Measurements from ENCODE around the gene OPRM1. TPM values are rescaled to one million over a fixed set of nuclear protein-coding genes. Genes with fewer than 3 reads are reported as not detected.

OPRM1 gene
- polyA plus RNA-seq, 1 experiment = not detected

GRCh38 chr6:154122195-154122925 lies 83.3 kb downstream of the OPRM1 start:
- Histone ChIP-seq H3K27me3 (ENCODE audit: control insufficient read depth, insufficient read depth, low read length) (no peaks in the 10 kb centered on the region), H3K27ac (ENCODE audit: low read depth, low read length) (no peak overlapping the region), H3K9me3 (ENCODE audit: control insufficient read depth, insufficient read depth, low read length) (no peaks in the 10 kb centered on the region), H3K4me3 (ENCODE audit: low read depth, low read length) (no peak overlapping the region)
- ChIA-PET CTCF (interaction anchor here (0.5 kb wide), 1 partner anchor 543 kb away, joined by 3 read pairs; no protein-coding TSS in a partner anchor), POLR2A (no interaction called here)
- no peak for DNase-seq (ENCODE audit: low read depth, low spot score)
- no peak for TF ChIP-seq CTCF (IDR thresholded peaks at IDR 0.05; ENCODE audit: low read depth, low read length)

GRCh38 chr6:154123155-154123956 lies 84.3 kb downstream of the OPRM1 start:
- ChIA-PET POLR2A (no interaction called here), CTCF (interaction anchor here (0.5 kb wide), 1 partner anchor 542 kb away, joined by 3 read pairs; no protein-coding TSS in a partner anchor)
- no peak for TF ChIP-seq CTCF (IDR thresholded peaks at IDR 0.05; ENCODE audit: low read depth, low read length)

GRCh38 chr6:154125421-154125820 lies 86.4 kb downstream of the OPRM1 start:
- ChIA-PET POLR2A (no interaction called here), CTCF (no interaction called here)
- H3K27ac ChIP-seq (ENCODE audit: low read depth, low read length) = no peak overlapping the region
- no peak for DNase-seq (ENCODE audit: low read depth, low spot score)
- no peaks in the 10 kb centered on the region for H3K9me3 ChIP-seq (ENCODE audit: control insufficient read depth, insufficient read depth, low read length)
- no peak overlapping the region for H3K4me3 ChIP-seq (ENCODE audit: low read depth, low read length)
- H3K27me3 ChIP-seq (ENCODE audit: control insufficient read depth, insufficient read depth, low read length) = no peaks in the 10 kb centered on the region
- TF ChIP-seq CTCF (IDR thresholded peaks at IDR 0.05; ENCODE audit: low read depth, low read length) = no peak

More at GRCh38 chr6:154123155-154123956, 84.3 kb downstream of the OPRM1 start:
- no peak overlapping the region for H3K27ac ChIP-seq (ENCODE audit: low read depth, low read length)
- H3K27me3 ChIP-seq (ENCODE audit: control insufficient read depth, insufficient read depth, low read length) = no peaks in the 10 kb centered on the region
- no peak overlapping the region for H3K4me3 ChIP-seq (ENCODE audit: low read depth, low read length)
- DNase-seq (ENCODE audit: low read depth, low spot score) = no peak
- H3K9me3 ChIP-seq (ENCODE audit: control insufficient read depth, insufficient read depth, low read length) = no peaks in the 10 kb centered on the region

GRCh38 chr6:154127657-154128056 lies 88.6 kb downstream of the OPRM1 start:
- H3K27ac ChIP-seq (ENCODE audit: low read depth, low read length) = no peak overlapping the region
- ChIA-PET POLR2A (no interaction called here), CTCF (no interaction called here)

More at GRCh38 chr6:154127657-154128056, 88.6 kb downstream of the OPRM1 start:
- TF ChIP-seq CTCF (IDR thresholded peaks at IDR 0.05; ENCODE audit: low read depth, low read length) = no peak
- no peak for DNase-seq (ENCODE audit: low read depth, low spot score)
- no peaks in the 10 kb centered on the region for H3K9me3 ChIP-seq (ENCODE audit: control insufficient read depth, insufficient read depth, low read length)
- no peaks in the 10 kb centered on the region for H3K27me3 ChIP-seq (ENCODE audit: control insufficient read depth, insufficient read depth, low read length)
- H3K4me3 ChIP-seq (ENCODE audit: low read depth, low read length) = no peak overlapping the region

Measured in AG04450 (cell line).